Stimulated activated CD8-positive, alpha-beta memory T cell treated with anti-CD3 and anti-CD28 coated beads, Interleukin-15, amount 100 ng/mL, for 4 hours (primary cell): ENCODE results near the gene RFNG.

Experiments used
- DNase-seq, 2 donors: peaks; one replicate each; pipeline ENCODE4 v3.0.0-alpha.2; 2020; ENCODE audit warnings: low read depth in 2 of 2

The RFNG gene

GRCh38 chr17:82051776-82052637 is at the start of gene RFNG, which contains the start of gene GPS1:
RFNG (minus strand) TSS chr17:82051811; CDS start chr17:82051766, 45 bp downstream.
GPS1 (plus strand) TSS chr17:82051898; CDS start chr17:82051932, 34 bp downstream.
- peak; percentile 61 to 65 for DNase-seq

GRCh38 chr17:82101301-82101715 is 49.7 kb upstream of the RFNG start:
- DNase-seq: no peak

- no peak for DNase-seq
Measured at GRCh38 chr17:82100502-82101298, 49.1 kb upstream of the RFNG start.

GRCh38 chr17:82098939-82099763 is 47.5 kb upstream of the RFNG start:
- DNase-seq: no peak

GRCh38 chr17:82098169-82098938 is 46.7 kb upstream of the RFNG start, which contains the start of gene FASN:
FASN (minus strand) TSS chr17:82098236; CDS start chr17:82096445, 1,791 bp downstream.
- peak; percentile 78 to 87 for DNase-seq

DNA sequence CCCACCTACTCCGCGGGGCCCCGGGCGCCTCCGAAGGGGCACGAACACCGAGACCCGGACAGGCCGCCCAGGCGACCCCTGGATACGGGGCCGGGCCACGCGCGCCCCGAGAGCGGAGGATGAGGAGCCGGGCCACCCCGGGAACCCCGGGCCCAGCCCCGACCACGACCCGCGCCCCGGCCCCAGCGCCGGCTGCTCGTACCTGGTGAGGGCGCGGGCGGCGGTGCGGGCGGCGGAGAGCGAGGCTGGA is 46.2 kb upstream of the RFNG start:
- peak; percentile 33 to 50 for DNase-seq

GRCh38 chr17:82097184-82097918 is 45.7 kb upstream of the RFNG start:
- no peak for DNase-seq

DNA sequence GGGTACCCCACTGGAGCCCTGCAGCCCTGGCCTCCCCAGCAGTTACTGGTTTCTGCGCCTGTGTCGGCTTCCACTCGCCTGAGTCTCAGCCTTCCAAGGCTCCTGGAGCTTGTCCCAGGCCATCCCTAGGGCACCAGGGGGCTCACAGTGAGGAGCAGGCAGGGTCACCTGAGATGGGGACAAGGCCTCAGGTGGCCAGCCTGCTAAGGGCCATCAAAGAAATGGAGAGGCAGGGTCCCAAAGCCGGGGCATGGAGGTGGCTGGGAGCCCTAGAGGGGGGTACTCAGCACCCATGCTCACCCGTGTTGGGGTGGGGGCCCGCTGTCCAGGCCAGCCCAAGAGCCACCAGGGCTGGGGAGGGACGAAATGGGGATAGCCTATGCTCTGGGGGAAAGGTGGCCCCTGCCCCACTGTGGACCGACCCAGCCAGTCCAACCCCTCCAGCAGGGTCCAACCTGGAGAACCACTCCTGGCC is 45.1 kb upstream of the RFNG start:
- no peak for DNase-seq

GRCh38 chr17:82095777-82096708 is 44.4 kb upstream of the RFNG start:
- DNase-seq: no peak

DNA sequence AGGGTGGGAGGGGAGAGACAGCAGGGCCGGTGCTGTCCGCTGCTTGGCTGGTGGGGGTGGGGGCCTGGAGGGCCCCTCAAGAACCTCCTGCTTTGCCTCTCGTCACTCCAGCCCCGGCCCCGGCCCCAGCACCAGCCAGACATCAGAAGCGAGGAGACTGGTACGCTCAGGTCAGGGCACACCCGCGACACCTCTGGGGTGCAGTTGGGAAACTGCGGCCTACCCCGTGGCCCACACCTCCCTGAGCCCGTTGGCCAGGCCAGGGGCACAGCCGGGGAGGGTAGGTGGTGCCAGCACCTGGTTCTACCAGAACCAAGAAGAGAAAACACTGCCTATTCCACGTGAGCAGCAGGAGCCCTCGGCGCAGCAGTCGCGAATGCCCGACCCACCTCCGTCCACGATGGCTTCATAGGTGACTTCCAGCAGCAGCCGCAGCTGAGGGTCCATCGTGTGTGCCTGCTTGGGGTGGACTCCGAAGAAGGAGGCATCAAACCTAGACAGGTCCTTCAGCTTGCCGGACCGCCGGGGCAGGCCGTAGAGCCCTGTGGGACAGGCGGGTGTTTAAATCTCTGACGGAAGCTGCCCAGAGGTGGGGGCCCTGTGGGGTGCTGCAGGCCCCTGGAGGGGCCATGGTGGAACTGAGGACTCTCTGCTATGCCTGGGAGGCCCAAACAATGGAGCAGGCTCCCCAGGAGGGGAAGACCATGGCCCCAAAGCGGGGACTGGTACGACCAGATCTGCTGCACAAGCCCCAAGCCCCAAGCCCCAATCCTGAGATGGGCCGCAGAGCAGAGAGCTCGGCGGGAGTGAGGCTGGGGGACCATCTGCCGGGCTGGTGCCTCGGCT is 43.5 kb upstream of the RFNG start:
- no peak for DNase-seq

DNA sequence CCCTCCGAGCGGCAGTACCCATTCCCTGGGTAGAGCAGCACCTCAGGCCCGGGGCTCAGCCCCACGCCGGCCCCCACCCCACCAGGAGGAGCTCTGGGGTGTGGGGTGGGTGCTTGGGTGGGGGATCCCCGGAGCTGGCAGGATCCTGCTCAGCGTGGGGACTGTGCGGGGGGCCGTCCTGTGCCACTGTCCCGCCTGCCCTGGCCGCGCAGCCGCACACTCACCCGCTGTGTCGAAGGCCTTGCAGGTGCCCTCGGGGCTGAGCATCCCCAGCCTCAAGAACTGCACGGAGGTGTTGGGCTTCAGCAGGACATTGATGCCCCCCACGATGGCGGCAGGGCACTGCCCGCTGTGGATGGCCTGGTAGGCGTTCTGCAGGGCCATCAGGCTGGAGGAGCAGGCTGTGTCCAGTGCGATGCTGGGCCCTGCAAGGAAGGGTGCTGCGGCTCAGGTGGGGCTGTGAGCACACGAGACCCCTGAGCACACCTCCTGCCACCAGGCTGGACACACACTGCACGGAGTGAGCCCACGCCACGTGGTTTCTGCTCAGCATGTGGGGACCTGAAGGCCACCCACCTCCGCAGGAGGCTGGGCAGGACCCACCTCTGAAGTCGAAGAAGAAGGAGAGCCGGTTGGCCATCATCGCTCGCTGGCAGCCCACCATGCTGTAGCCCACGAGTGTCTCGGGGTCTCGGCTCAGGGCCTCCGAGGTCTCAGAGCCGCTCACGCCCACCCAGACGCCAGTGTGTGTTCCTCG is 41.6 kb upstream of the RFNG start:
- no peak for DNase-seq

- DNase-seq: no peak
Measured at GRCh38 chr17:82092628-82092994, 41.0 kb upstream of the RFNG start.

GRCh38 chr17:82092094-82092586 is 40.5 kb upstream of the RFNG start:
- DNase-seq: no peak

DNA sequence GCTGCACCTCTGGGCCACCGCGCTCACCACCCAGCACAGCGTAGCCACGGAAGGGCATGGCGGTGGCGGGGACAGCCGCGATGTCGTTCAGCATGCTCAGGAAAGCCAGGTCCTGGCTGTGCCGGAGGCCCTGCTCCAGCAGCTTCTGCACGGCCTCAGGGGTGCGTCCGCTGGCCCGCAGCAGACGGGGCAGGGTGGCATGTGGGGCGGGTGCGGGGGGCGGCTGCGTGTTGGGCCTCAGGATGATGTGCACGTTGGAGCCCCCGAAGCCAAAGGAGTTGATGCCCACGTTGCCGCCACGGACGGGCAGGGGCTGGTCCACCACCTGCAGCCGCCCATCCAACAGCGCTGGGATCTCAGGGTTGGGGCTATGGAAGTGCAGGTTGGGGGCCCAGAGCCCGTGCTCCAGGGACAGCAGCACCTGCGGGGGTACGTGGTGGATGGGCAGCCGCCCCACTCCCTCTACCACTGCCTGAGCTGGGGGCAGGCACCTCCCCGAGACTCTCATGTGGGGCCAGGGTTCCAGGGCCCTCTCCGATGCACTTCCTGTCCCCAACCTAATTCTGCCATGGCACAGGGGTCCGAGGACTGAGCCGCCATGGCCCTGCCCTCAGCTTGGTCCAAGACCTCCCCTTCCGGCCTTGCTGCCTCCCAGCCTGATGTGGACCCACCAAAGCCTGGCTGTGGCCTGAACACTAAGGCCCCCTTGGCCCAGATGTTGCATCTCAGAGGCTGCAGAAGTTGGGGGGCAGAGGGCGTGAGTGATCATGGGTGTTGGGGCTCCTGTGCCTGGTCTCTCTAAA is 39.9 kb upstream of the RFNG start:
- no peak for DNase-seq

DNA sequence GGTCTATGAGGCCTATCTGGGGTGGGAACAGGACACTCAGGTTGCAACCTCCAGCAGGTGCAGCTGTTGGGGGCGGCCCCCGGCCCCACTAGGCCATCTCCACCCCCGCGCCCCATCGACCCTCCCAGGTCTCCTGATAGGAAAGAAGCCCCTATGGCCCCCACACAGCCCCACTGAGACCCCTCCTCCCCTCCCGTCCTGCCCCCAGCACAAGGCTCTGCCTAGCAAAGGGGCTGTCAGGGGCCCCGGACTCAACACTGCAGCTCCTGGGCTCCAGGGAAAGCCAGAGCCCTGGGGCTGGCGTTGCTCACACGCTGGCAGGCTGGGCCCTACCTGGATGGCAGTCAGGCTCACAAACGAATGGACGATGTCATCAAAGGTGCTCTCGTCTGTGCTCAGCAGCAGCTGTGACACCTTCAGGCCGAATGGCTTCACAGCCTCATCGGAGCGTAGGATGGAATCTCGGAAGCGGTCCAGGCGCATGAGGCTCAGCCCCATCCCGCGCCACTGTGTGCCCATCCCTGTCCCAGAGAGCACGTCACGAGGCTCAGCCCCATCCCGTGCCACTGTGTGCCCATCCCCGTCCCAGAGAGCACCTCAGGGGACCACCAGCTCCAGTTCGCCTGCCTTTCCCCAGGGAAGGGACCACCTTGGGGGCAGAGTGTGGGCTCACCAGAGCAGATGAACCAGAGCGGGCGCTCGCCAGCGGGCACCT is 39.1 kb upstream of the RFNG start:
- DNase-seq: no peak
